ENCODE measurements around the gene CXCL1. TPM values are rescaled to one million over a fixed set of nuclear protein-coding genes. Genes with fewer than 3 reads are reported as not detected.

The CXCL1 gene
- total RNA-seq, 1 donor from 2014 or later: not detected

GRCh38 chr4:73918058-73918457 is 48.9 kb downstream of the CXCL1 start:
- no peaks in the 10 kb centered on the region for H3K27me3 Mint-ChIP-seq (ENCODE audit: low read depth)
- H3K36me3 Mint-ChIP-seq (ENCODE audit: low read depth): no peaks in the 10 kb centered on the region
- no peak overlapping the region for H3K4me3 Mint-ChIP-seq
- H3K4me1 Mint-ChIP-seq: no peaks in the 10 kb centered on the region
- H3K9me3 Mint-ChIP-seq: no peaks in the 10 kb centered on the region
- TF ChIP-seq CTCF (conservative IDR thresholded peaks at IDR 0.05): no peak
- H3K27ac Mint-ChIP-seq (ENCODE audit: unreplicated experiment): no peak overlapping the region
- no peak for DNase-seq (ENCODE audit: low read depth, low spot score)

GRCh38 chr4:73919691-73920090 is 50.5 kb downstream of the CXCL1 start:
- TF ChIP-seq CTCF (conservative IDR thresholded peaks at IDR 0.05): no peak
- Mint-ChIP-seq H3K4me1 (no peaks in the 10 kb centered on the region), H3K27me3 (ENCODE audit: low read depth) (no peaks in the 10 kb centered on the region), H3K36me3 (ENCODE audit: low read depth) (no peaks in the 10 kb centered on the region), H3K4me3 (no peak overlapping the region), H3K27ac (ENCODE audit: unreplicated experiment) (no peak overlapping the region), H3K9me3 (no peaks in the 10 kb centered on the region)
- DNase-seq (ENCODE audit: low read depth, low spot score): no peak

Other genes with a start within 250 kb of the CXCL1 start
- not detected in 2 replicates for gene RASSF6, start 249.0 kb upstream of the CXCL1 start, total RNA-seq
- gene CXCL8, start 128.8 kb upstream of the CXCL1 start, total RNA-seq: not detected in 2 replicates
- gene CXCL6, start 32.7 kb upstream of the CXCL1 start, total RNA-seq: 0.39 TPM in 1 of 2 replicates, not detected in the other
- not detected in 2 replicates for gene PF4V1, start 16.1 kb upstream of the CXCL1 start, total RNA-seq
- gene PF4, start 112.6 kb downstream of the CXCL1 start, total RNA-seq: not detected in 2 replicates
- not detected in 2 replicates for gene PPBP, start 118.8 kb downstream of the CXCL1 start, total RNA-seq
- gene CXCL5, start 129.3 kb downstream of the CXCL1 start, total RNA-seq: 0.28 and 0.45 TPM in 2 replicates
- gene CXCL3, start 169.3 kb downstream of the CXCL1 start, total RNA-seq: 0.63 and 1.0 TPM in 2 replicates
- 0.98 and 1.3 TPM in 2 replicates for gene CXCL2, start 229.8 kb downstream of the CXCL1 start, total RNA-seq

Data from neural crest cell (in vitro differentiated cells).